SK-N-SH (cell line): Measurements from ENCODE around the gene AMDHD2. TPM values are rescaled to one million over a fixed set of nuclear protein-coding genes. Genes with fewer than 3 reads are reported as not detected.

ENCODE experiments used
- CTCF ChIA-PET: fragments of 300-600, 350-600 bp; formaldehyde crosslinking; extraction: SDS; loops from one replicate; lab custom pipeline; 2021; lab: Yijun Ruan, JAX
- POLR2A ChIA-PET: fragments of 350-600 bp; sonication (Branson Sonifier 250); formaldehyde crosslinking; extraction: SDS; loops from one replicate; lab custom pipeline; 2020; ENCODE audit warnings: antibody characterized with exemption, inconsistent platforms; lab: Yijun Ruan, JAX
- DNase-seq: peaks from one replicate; pipeline ENCODE4 v3.0.0; 2012
- H2AFZ ChIP-seq: fragments of 200-600 bp; sonication (generic); 2 replicates; pipeline ENCODE4 v1.8.1; 2016; ENCODE audit warnings: antibody characterized with exemption, mild to moderate bottlenecking, low read depth
- H3F3A ChIP-seq: fragments of 200-600 bp; sonication (generic); replicated peaks from 2 replicates; pipeline ENCODE3; 2016; ENCODE audit warnings: antibody characterized with exemption, mild to moderate bottlenecking; ENCODE audit not compliant: insufficient read depth
- H3K27ac ChIP-seq, 2 experiments: fragments of 200-500 bp in 1 of 2; fragments of 200-600 bp in 1 of 2; sonication (Bioruptor generic) in 1 of 2; sonication (generic), shearing (Covaris generic) in 1 of 2; 2 replicates each; pipeline versions ENCODE4 v1.5.1 to v1.6.1; 2014 to 2016; ENCODE audit warnings: low read depth in 2 of 2, inconsistent platforms in 1 of 2, low read length in 1 of 2, mild to moderate bottlenecking in 1 of 2, mixed read lengths in 1 of 2
- H3K27me3 ChIP-seq: fragments of 200-600 bp; sonication (generic), shearing (Covaris generic); 2 replicates; pipeline ENCODE4 v1.6.1; 2016; ENCODE audit warnings: mixed run types; ENCODE audit not compliant: insufficient read depth
- H3K36me3 ChIP-seq, 2 experiments: fragments of 200-500 bp in 1 of 2; fragments of 200-600 bp in 1 of 2; sonication (Bioruptor generic) in 1 of 2; sonication (generic) in 1 of 2; replicated peaks in 1 of 2; 2 replicates each; pipeline versions ENCODE3 to v1.5.1; 2014 to 2016; ENCODE audit warnings: low read length in 1 of 2, mild to moderate bottlenecking in 1 of 2; ENCODE audit not compliant: insufficient read depth in 2 of 2, control insufficient read depth in 1 of 2
- H3K4me1 ChIP-seq, 2 experiments: fragments of 200-500 bp in 1 of 2; fragments of 200-600 bp in 1 of 2; sonication (Bioruptor generic) in 1 of 2; sonication (generic), shearing (Covaris generic) in 1 of 2; 2 replicates each; pipeline versions ENCODE4 v1.5.1 to v1.6.1; 2014 to 2016; ENCODE audit warnings: low read depth in 1 of 2, low read length in 1 of 2, mixed run types in 1 of 2; ENCODE audit not compliant: insufficient read depth in 2 of 2, control insufficient read depth in 1 of 2
- H3K4me2 ChIP-seq: fragments of 200-600 bp; sonication (generic), shearing (Covaris generic); 2 replicates; pipeline ENCODE4 v1.6.1; 2017; ENCODE audit warnings: mixed run types
- H3K4me3 ChIP-seq, 2 experiments: fragments of 200-500 bp in 1 of 2; fragments of 200-600 bp in 1 of 2; sonication (Bioruptor generic) in 1 of 2; sonication (generic), shearing (Covaris generic) in 1 of 2; 2 replicates each; pipeline versions ENCODE4 v1.5.1 to v1.8.1; 2014 to 2016; ENCODE audit warnings: low read depth in 2 of 2, inconsistent platforms in 1 of 2, low read length in 1 of 2, mild to moderate bottlenecking in 1 of 2, mixed read lengths in 1 of 2, moderate library complexity in 1 of 2
- H3K79me2 ChIP-seq: fragments of 200-600 bp; sonication (generic); 2 replicates; pipeline ENCODE4 v1.8.1; 2017; ENCODE audit warnings: mild to moderate bottlenecking; ENCODE audit not compliant: insufficient read depth
- H3K9ac ChIP-seq: fragments of 200-600 bp; sonication (generic); 2 replicates; pipeline ENCODE4 v1.6.1; 2017; ENCODE audit warnings: mixed run types
- H3K9me2 ChIP-seq: fragments of 200-600 bp; sonication (generic); 2 replicates; pipeline ENCODE4 v1.6.1; 2017; ENCODE audit warnings: mixed run types
- H3K9me3 ChIP-seq: fragments of 200-600 bp; sonication (generic); 2 replicates; pipeline ENCODE4 v1.6.1; 2017; ENCODE audit warnings: mixed run types, mild to moderate bottlenecking, moderate library complexity
- H4K20me1 ChIP-seq: fragments of 200-600 bp; sonication (generic); 2 replicates; pipeline ENCODE4 v1.6.1; 2017; ENCODE audit warnings: mild to moderate bottlenecking, mixed run types; ENCODE audit not compliant: insufficient read depth
- CTCF ChIP-seq: fragments of 200-600 bp; sonication (generic); IDR thresholded peaks from 2 replicates; pipeline ENCODE4 v1.6.1; 2017; ENCODE audit warnings: antibody characterized with exemption, mild to moderate bottlenecking, moderate library complexity
- ELF1 ChIP-seq: IDR thresholded peaks from 2 replicates; pipeline ENCODE4 v1.4.0; 2012
- EP300 ChIP-seq, 2 experiments: IDR thresholded peaks; 2 replicates each; pipeline versions ENCODE4 v1.4.0 to v1.6.1; 2012; ENCODE audit warnings: borderline replicate concordance in 1 of 2, low read depth in 1 of 2, low read length in 1 of 2
- EZH2phosphoT487 ChIP-seq: fragments of 200-600 bp; sonication (generic); IDR thresholded peaks from 2 replicates; pipeline ENCODE4 v1.6.1; 2017; ENCODE audit warnings: low read depth, mixed run types, mild to moderate bottlenecking, antibody characterized with exemption, moderate library complexity, borderline replicate concordance
- MXI1 ChIP-seq: IDR thresholded peaks from 2 replicates; pipeline ENCODE4 v1.6.1; 2012; ENCODE audit warnings: mild to moderate bottlenecking, low read depth, low read length, improper control_type of control experiment
- RAD21 ChIP-seq: IDR thresholded peaks from 2 replicates; pipeline ENCODE4 v1.6.1; 2012; ENCODE audit warnings: mild to moderate bottlenecking, low read length
- SMC3 ChIP-seq: IDR thresholded peaks from 2 replicates; pipeline ENCODE4 v1.6.1; 2012; ENCODE audit warnings: low read depth, low read length, improper control_type of control experiment
- TEAD4 ChIP-seq: IDR thresholded peaks from 2 replicates; pipeline ENCODE4 v1.4.0; 2012; ENCODE audit warnings: mild to moderate bottlenecking, borderline replicate concordance; ENCODE audit not compliant: insufficient read depth
- USF1 ChIP-seq: IDR thresholded peaks from 2 replicates; pipeline ENCODE4 v1.4.0; 2012; ENCODE audit warnings: low read depth, borderline replicate concordance
- USF2 ChIP-seq: fragments of 150-350 bp; IDR thresholded peaks from 2 replicates; pipeline ENCODE4 v1.6.1; 2017; ENCODE audit warnings: antibody characterized with exemption, low read length, low read depth, borderline replicate concordance
- WGBS: methylation state at CpG from one replicate; pipeline ENCODE4 v1.1.6; 2017; ENCODE audit warnings: low lambda C conversion rate; 5-methylcytosine and 5-hydroxymethylcytosine counted together
- polyA plus RNA-seq, 3 experiments: library from polyadenylated mRNA; depleted of rRNA; stranded (reverse); fragments of >200 nt; gene quantifications; 2 replicates each; pipeline ENCODE4 v1.2.3, GENCODE V29; 2012

AMDHD2 gene
- polyA plus RNA-seq, 1 of the 3 experiments (the other 2 are of a cell fraction), result 38.1 TPM

GRCh38 chr16:2500918-2501750 lies 19.0 kb upstream of the AMDHD2 start:
- WGBS, result 4% methylated on average over 9 of the region's 23 CpGs
- no peaks in the 10 kb centered on the region for H3K9me3 ChIP-seq
- H3K79me2 ChIP-seq, result no peaks in the 10 kb centered on the region
- peaks cover 4% of the 10 kb centered on the region for H3F3A ChIP-seq
- H3K4me3 ChIP-seq, result peak overlapping the region; percentile 27 to 34; a peak in 2 of 4 replicates
- DNase-seq, result peak; percentile 95
- no peaks in the 10 kb centered on the region for H3K27me3 ChIP-seq
- CTCF ChIA-PET, result interaction anchor here (0.6 to 4.3 kb wide), 42 partner anchors 11 to 306 kb away, joined by 3 to 95 read pairs (median 4); partner anchors contain the start of genes ABCA3, AMDHD2, ATP6V0C and CCNF
- H3K27ac ChIP-seq, result peak overlapping the region in 1 of 2 experiments; percentile 50; a peak in 1 of 4 replicates
- no peak overlapping the region for H3K9ac ChIP-seq
- TF ChIP-seq CTCF (peak; percentile 96), TEAD4 (no peak), RAD21 (peak; percentile 96), ELF1 (no peak), USF1 (peak; percentile 62; the same call in 1 of the 2 replicates), SMC3 (peak; percentile 84), EP300 (IDR thresholded peaks at IDR 0.05; ENCODE audit: borderline replicate concordance in 1 of 2, low read depth in 1 of 2, low read length in 1 of 2) (no peak), USF2 (no peak), MXI1 (peak; percentile 30; the same call in 1 of the 2 replicates), EZH2phosphoT487 (no peak)
- H4K20me1 ChIP-seq, result 0 out of 2 replicates have a peak, but pooled peaks cover 4% of the 10 kb centered on the region
- POLR2A ChIA-PET, result interaction anchor here (1.0 to 2.6 kb wide), 7 partner anchors 18 to 71 kb away, joined by 4 to 19 read pairs (median 4); partner anchors contain the start of genes AMDHD2, CCNF, NTN3 and TBC1D24
- H3K4me2 ChIP-seq, result peak overlapping the region; percentile 10; the same call in 1 of the 2 replicates
- H3K36me3 ChIP-seq, result peaks cover 0 to 15% of the 10 kb centered on the region in 2 experiments
- peaks cover 0 to 27% of the 10 kb centered on the region in 2 experiments; a peak in 1 of 4 replicates for H3K4me1 ChIP-seq
- no peaks in the 10 kb centered on the region for H3K9me2 ChIP-seq
- H2AFZ ChIP-seq, result peak overlapping the region; percentile 60; the same call in 1 of the 2 replicates
